Measurements from ENCODE around the gene ZBED1.
"Not testable (repeated sequence)": the region's sequence is repeated elsewhere in the genome, so short reads cannot be mapped to it uniquely, and the experiment has no call there.

ZBED1 gene

DNA sequence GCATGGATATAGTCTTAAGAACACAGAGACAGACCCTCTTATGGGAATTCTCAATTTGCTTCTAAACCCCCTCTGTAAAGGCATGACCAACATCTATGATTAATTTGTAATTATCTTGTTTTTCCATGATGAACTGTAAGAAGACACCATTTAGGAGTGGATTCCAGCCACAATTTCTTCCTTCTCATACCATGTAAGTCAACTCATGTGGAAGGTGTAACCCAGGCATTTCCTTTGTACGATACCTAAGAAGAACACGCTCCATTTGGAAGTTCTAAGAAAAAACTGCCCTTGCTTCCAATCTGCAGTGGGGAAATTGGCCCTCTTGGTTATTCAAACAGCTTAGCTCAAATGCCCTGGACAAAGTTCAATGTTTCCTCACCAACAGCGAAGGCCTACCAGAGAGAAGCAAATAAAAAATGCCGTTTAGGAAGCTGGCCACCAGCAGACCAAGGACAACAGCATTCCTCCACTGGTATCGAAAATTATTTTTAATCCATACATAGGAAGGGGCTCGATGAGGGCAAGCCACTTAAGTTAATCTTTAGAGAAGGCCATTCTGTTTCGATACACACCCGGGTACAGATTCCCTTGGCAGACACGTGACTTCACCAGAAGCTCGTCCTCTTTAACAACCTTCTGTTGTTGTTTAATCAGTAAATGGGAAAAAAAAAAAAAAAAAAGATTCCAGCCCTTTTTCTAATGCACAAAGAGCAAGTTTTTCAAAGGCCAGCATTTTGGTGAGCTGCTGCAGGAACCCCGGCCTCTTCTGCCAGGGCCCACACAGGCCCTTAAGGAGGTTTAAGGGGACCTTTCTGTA, 2.6 kb downstream of the ZBED1 start:
- no peak for DNase-seq (ENCODE audit: low read depth in 2 of 2)

DNA sequence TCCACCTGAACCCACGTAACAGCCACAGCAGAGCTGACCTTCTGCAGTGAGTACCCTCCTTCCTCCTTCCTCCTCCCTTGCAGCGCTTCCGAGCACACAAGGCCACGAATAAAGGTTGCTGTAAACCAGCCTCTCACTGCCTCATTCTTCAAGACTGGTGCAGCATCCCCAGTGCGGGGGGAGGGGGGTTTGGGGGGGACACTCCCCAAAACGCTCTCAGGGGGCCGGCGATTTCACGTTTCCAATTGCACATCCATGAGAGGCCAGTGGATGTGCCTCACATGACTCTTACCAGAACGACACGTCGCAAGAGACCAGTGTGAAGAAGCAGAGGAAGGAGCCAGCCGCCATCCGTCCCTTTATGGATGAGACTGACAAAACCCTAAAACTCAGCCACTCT, 5.2 kb downstream of the ZBED1 start:
- no peak for DNase-seq (ENCODE audit: low read depth in 2 of 2)

- no peak for DNase-seq (ENCODE audit: low read depth in 2 of 2)
Observed at GRCh38 chrX:2492531-2493218, 8.1 kb downstream of the ZBED1 start.

GRCh38 chrX:2490634-2491033, 10.1 kb downstream of the ZBED1 start:
- DNase-seq (ENCODE audit: low read depth in 2 of 2), result no peak

DNA sequence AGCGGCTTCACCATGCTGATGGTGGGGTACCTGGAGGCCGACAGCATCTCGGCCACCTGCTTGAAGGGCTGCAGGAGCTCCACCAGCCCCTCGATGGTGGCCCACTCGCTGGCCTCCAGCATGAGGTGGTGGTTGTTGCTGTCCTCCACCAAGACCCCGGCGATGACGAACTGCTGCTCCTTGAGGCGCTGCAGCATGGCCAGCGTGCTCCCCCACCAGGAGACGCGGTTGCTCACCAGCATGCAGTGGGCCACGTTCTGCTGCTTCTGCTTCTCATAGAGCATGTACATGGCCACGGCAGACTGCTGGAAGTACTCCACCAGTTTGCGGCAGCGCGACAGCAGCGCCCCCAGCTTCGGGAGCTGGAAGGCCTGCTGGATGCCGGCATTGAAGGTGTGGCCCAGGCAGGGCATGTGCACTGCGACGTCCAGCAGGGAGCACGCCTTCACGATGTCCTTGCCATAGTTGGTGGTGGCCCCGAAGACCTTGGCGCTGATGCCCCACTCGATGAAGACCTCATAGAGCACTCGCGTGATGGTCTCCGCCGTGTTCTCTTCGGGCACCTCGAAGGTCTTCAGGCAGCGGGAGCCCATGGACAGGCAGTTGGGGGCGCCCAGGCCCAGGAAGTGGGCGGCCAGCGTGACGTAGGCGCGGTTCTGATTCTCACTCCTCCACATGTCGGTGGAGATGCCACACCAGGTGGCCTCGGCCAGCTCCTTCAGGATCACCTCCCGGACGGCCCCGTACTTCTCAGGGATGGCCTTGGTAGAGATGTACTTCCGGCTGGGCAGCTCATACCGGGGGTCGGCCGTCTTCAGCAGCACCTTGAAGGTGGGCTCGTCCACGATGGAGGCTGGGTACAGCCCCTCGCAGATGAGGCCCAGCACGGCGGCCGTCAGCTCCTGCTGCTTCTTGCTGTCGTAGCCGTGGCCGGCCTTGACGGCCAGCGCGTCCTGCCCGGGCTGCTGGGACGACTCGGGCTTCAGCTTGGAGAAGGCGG, 11.0 kb downstream of the ZBED1 start:
- no peak for DNase-seq (ENCODE audit: low read depth in 2 of 2)

GRCh38 chrX:2488621-2489285, 12.0 kb downstream of the ZBED1 start:
- no peak for DNase-seq (ENCODE audit: low read depth in 2 of 2)

GRCh38 chrX:2487366-2487765, 13.4 kb downstream of the ZBED1 start:
- DNase-seq (ENCODE audit: low read depth in 2 of 2), result no peak

GRCh38 chrX:2486476-2487133, 14.2 kb downstream of the ZBED1 start:
- DNase-seq (ENCODE audit: low read depth in 2 of 2), result no peak

DNA sequence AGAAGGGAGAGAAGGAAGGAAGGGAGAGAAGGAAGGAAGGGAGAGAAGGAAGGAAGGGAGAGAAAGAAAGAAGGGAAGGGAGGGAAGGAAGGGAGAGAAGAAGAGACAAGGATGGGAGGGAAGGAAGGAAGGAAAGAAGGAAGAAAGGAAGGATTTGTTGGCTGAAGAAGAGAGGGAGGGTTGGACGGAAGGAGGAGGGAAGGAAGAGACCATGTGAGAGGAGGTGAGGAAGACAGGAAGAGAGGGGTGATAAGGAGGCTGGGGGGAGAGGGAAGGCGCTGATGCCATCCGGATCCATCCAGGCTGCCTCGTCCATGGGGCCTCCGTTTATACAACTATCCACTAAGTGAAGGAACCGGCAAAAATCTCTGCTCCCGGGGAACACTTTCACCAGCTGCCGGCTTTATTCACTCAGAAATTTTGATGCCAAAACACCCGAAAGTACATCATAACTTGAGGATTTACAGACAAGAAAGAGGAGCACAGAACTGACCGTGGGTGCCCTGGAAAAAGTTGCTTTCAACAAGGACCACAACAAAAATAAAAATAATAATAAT, 14.9 kb downstream of the ZBED1 start:
- no peak for DNase-seq (ENCODE audit: low read depth in 2 of 2)

DNA sequence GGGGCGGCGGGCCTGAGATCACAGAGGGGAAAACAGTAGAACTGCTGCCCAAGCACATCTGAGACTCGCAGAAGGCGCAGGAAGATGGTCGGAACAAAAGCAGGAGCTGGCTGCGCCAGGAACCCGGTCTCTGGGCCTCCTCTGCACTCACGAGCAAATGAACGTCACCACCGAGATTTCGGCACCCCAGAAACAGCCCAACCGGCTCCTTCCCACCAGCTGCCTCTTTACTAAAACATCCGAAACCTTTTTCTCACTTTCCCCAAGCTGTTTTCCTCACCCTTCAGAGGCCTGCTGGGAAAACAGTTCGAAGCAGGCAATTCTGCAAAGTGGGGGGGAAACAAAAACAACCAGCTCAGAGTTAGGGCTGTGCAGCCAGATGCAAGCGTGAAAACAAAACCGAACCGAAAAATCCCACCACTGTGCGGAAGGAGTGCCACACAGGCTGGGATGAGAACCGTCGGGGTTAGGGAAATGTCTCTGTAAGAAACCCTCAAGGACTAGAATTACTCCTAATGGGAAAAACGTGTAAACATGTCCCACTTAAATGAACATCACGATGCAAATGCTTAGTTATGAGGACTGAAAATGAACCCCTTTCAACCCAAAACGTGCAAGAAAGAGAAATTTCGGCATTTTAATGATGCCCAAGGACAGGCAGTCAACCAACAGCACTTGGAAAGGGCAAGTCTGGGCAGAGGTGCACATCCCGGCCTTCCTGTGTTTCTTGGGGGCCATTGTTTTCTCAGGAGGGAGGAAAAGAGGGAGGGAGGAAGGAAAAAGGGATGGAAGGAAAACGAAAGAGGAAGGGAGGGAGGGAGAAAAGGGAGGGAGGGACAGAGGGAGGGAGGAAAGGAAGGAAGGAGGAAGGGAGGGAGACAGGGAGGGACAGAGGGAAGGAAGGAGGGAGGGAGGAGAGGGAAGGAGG, 15.8 kb downstream of the ZBED1 start:
- no peak for DNase-seq (ENCODE audit: low read depth in 2 of 2)

GRCh38 chrX:2484256-2484655, 16.5 kb downstream of the ZBED1 start:
- no peak for DNase-seq (ENCODE audit: low read depth in 2 of 2)

DNA sequence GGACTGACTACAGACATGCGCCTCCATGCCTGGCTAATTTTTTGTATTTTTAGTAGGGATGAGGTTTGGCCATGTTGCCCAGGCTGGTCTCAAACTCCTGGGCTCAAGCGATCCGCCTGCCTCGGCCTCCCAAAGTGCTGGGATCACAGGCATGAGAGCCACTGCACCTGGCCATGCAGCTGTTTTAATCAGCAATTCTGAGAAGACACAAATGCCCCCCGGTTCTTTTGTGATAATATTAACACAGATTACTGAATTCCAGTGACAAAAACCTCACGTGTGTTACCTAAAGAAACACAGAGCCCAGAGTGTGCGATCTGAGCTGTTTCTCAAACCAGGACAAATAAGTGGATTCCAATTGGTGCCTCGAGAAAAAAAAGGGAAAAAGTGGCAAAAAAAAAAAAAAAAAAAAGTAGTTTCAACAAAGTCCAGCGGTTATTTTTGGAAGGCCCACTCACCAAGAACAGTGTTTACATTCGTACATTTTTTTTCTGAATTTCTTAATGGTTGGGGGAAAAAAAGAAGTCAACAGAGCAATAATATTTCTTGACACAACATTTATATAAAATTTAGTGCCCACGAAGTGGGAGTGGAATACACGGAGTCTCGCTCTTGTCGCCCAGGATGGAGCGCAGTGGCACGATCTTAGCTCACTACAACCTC, 17.2 kb downstream of the ZBED1 start:
- no peak for DNase-seq (ENCODE audit: low read depth in 2 of 2)

GRCh38 chrX:2481597-2481996, 19.2 kb downstream of the ZBED1 start:
- DNase-seq (ENCODE audit: low read depth in 2 of 2), result not testable (repeated sequence)

- not testable (repeated sequence) for DNase-seq (ENCODE audit: low read depth in 2 of 2)
Observed at GRCh38 chrX:2479982-2480381, 20.8 kb downstream of the ZBED1 start.

DNA sequence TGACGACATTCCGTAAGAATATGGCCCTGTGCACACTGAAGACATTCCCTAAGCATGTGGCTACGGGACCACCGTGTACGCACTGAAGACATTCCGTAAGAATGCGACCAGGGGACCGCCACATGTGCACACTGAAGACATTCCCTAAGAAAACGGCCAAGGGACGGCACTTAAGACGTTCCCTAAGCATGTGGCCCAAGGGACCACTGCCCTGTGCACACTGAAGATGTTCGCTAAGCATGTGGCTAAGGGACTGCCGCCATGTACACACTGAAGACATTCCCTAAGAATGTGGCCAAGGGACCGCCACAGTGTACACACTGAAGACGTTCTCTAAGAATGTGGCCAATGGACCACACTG, 21.4 kb downstream of the ZBED1 start:
- DNase-seq (ENCODE audit: low read depth in 2 of 2), result no peak

DNA sequence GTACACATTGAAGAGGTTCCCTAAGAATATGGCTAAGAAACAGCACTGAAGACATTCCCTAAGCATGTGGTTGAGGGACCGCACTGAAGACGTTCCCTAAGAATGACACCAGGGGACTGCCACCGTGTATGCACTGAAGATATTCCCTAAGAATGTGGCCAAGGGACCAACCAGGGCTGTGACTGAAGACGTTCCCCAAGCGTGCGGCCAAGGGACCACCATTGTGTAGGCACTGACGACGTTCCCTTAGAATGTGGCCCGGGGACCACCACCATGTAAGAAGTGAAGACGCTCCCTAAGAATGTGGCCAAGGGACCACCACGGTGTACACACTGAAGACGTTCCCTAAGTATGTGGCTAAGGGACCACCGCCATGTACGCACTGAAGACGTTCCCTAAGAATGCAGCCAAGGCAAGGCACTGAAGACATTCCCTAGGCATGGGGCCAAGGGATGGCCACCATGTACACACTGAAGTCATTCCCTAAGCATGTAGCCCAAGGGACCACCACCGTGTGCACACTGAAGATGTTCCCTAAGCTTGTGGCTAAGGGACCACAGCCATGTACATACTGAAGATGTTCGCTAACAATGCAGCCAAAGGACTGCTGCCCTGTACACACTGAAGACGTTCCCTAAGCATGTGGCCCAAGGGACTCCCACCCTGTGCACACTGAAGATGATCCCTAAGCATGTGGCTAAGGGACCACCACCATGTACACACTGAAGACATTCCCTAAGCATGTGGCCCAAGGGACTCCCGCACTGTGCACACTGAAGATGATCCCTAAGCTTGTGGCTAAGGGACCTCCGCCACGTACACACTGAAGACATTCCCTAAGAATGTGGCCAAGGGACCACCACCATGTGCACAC, 22.0 kb downstream of the ZBED1 start:
- DNase-seq (ENCODE audit: low read depth in 2 of 2), result no peak

DNA sequence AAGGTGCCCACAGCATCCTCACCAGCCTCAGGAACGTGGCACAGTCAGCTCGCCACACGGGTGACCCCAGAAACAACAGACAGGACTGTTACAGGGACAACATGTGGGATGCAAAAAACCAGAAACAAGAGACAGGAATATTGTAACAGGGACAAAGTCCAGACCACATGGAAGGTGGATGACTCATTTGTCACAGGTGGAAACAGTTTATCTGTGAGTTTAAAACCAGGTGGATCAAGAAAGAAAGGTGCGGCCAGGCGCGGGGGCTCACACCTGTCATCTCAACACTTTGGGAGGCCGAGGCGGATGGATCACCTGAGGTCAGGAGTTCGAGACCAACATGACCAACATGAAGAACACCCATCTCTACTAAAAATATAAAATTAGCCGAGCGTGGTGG, 23.5 kb downstream of the ZBED1 start:
- not testable (repeated sequence) for DNase-seq (ENCODE audit: low read depth in 2 of 2)
